GM18858 (cell line): ENCODE data around the gene CALR.
"Not testable (repeated sequence)": the region's sequence is repeated elsewhere in the genome, so short reads cannot be mapped to it uniquely, and the experiment has no call there.

Experiments used
- ATAC-seq: cut with Tn5 transposase; IDR thresholded peaks from one replicate; pipeline ENCODE4 v1.9.1; 2021; ENCODE audit not compliant: unreplicated experiment

Gene CALR

DNA sequence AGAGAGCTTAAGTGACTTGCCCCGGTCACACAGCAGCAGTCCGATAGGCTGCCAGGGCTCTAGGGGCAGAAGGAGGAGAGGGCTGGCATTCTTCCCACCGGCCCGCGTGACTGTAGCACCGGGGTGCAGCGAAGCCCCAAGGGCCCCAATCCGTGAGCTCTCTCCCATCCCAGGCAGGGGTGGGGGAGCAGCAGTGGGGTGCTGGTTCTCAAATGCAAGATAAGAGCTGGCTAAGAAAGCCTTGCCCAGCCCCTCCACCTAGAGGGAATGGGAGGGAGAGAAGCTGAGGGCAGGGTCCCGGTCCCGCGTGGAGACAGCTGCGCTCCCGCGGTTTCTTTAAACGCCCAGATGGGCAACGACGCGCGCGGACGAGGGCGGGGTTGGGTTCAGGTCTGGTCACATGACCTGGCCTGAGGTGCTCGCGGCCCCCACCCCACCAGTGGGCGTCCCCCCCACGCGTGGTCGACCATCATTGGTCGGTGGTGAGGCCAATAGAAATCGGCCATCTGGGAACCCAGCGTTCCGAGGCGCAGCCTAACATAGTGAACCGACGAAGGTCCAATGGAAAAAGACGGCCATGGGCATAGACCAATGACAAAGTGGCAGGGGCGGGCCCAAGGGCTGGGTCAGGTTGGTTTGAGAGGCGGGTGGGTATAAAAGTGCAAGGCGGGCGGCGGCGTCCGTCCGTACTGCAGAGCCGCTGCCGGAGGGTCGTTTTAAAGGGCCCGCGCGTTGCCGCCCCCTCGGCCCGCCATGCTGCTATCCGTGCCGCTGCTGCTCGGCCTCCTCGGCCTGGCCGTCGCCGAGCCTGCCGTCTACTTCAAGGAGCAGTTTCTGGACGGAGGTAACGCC lies at the start of gene CALR:
TSS of gene CALR (plus strand) at position 683 of the 852 bp plus-strand sequence. CDS start at position 754, 71 bp downstream.
- ATAC-seq: peak; percentile 66

DNA sequence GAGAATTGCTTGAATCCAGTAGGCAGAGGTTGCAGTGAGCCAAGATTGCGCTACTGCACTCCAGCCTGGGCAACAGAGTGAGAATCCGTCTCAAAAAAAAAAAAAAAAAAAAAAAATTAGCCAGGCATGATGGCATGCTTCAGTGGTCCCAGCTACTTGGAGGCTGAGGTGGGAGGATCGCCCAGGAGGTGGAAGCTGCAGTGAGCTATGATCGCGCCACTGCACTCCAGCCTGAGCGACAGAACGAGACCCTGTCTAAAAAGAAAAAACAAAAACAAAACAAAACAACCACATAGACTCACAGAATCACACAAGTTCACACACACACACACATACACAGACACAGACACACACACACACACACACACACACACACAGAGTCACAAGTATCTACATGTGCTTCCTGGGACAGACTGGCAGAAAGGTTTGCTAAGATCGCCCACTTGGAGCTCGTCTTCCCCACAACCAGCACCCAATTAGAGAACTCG lies 48.1 kb upstream of the CALR start:
- not testable (repeated sequence) for ATAC-seq

DNA sequence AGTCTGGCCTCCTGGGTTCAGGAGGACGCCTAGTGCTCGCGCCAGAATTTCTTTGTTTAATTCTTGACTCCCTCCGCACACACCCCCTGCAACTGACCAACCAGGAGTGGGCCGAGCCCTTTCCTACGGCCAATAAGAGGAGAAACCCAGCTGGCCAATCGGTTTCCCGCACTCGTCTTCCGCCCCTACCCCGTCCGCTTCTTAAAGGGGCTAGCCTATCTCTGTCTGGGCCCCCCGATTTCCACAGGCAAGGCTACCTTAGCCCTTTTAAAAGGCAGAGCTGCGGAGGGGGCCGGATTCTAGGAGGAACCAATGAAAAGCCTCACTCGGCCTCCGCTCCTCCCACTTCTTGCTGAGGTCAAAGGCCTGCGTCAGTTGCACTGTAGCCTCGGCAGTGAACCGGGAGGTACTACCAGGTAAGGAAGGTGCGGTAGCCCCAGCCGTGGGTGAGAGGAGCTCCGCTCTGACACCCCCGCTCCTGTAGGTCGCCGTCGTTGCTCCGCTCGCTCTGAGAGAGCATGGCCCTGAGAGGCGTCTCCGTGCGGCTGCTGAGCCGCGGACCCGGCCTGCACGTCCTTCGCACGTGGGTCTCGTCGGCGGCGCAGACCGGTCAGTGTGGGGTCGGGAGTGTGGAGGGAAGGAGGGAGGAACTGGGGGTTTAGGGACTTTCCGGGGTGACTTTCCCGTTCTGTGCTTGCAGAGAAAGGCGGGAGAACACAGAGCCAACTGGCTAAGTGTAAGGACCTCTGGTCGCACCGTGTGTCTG lies 47.4 kb upstream of the CALR start, which contains the start of gene GCDH:
TSS of gene GCDH (plus strand) at position 374 of the 766 bp plus-strand sequence. CDS start at position 519, 145 bp downstream.
- ATAC-seq: peak; percentile 70

DNA sequence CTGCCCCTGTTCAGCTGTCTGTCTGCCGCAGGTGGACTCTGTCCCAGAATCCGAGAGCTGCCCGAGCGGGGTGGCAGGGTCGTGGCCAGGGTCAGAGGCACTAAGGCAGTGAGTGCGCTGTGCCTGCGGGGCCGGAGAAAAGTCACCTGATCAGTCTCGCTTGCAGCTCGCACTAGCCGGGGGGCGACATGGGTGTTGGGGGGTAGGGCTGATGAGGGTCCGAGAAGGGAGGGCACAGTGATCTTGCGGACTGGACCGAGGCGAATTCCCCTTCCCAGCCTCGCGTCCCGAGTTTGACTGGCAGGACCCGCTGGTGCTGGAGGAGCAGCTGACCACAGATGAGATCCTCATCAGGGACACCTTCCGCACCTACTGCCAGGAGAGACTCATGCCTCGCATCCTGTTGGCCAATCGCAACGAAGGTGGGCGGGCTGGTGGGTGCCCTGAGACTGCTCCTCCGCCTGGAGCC lies 46.8 kb upstream of the CALR start:
- ATAC-seq: no peak

DNA sequence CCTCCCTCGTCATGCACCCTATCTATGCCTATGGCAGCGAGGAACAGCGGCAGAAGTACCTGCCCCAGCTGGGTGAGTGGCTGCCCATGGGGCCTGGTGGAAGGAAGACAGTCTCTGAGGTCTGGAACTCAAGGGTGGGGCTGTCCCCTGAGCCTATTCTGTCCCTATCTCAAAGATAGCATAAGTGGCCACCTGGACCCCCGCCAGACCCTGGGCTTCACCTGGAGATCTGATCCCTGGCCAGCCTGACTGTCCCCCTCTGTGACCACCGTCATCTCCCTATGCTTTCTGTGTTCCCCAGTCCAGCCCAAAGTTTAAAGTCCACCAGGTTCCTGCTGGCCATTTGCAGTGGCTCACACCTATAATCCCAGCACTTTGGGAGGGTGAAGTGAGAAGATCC lies 44.8 kb upstream of the CALR start:
- no peak for ATAC-seq

DNA sequence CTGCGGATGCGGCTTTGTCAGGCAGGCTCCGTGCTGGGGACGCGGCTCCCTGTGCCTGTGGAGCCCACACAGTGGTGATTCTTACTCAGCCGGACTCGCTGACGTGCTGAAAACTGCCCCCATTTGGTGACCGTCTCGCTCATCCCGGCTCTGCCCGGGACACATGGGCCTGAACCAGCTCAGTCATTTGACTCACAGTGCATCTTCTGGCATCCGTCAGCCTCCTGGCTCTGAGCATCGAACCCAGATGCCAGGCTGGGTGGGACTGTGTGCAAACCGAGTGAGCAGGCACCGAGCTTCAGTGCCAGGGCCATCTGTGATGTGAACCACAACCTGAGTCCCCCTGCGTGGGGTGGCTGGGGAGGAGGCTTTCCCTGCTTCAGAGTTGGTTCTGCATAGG lies 41.9 kb upstream of the CALR start:
- no peak for ATAC-seq

DNA sequence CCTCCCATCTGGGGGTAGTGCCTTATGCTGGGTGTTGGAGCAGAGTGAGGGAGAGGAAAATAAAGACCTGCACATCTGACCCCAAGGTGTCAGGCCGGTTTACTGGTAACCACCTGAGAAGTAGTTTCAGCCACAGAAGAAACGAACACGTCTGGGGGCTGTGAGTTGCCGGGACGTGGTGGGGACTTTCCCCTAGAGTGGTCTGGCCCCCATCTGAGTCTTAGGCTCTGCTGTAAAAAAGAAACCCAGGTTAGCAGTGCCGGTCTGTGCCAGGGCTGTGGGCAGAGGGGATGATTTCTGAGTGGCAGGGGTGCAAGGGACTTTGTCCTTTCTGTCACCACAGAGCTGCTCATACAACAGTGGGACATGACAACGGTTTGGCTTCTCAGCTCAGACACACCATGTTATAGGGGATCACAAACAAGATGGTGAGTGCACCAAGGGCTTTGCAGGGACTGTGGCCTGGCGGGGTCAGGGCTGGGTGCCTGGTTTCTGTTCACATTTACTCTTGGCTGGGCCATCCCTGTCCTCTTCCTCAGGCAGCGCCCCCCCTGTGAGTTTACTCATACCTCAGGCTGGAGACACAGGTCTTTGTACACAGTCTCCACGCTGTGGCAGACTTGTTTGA lies 38.4 kb upstream of the CALR start:
- ATAC-seq: no peak

DNA sequence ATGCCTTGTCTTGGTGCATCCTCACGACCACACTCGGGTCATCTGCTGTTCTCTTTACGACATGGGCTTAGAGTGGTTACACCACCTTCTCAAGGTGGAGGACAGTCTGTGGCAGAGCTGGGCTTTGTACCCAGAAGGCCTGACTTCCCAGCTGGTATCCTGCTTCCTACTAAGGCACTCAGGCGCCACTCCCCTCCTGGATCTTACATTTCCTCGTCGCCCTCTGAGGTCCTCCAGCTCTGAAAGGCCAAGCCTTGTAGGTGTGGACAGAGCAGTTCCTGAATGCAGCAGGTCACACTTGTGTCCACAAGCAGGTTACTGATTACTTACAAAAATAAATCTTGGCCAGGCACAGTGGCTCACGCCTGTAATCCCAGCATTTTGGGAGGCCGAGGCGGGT lies 31.2 kb upstream of the CALR start:
- no peak for ATAC-seq

DNA sequence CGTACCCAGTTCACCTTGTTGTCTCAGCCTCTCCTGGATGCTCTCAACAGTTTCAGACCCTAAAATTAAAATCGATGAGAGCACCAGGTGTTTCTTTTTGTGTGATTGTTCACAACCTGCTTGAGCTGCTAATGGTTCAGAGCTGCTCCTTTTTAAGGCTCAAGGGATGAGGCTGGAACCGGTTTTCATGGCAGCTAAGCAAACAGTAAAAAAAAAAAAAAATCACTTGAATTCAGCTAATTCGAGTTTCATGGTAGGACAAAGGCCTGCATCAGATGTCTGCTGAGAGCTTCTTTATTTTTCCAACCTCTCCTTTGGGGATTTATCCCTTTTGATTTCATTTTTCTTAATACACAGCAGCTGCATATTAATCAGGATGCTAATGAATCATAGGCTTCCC lies 25.8 kb upstream of the CALR start:
- no peak for ATAC-seq

DNA sequence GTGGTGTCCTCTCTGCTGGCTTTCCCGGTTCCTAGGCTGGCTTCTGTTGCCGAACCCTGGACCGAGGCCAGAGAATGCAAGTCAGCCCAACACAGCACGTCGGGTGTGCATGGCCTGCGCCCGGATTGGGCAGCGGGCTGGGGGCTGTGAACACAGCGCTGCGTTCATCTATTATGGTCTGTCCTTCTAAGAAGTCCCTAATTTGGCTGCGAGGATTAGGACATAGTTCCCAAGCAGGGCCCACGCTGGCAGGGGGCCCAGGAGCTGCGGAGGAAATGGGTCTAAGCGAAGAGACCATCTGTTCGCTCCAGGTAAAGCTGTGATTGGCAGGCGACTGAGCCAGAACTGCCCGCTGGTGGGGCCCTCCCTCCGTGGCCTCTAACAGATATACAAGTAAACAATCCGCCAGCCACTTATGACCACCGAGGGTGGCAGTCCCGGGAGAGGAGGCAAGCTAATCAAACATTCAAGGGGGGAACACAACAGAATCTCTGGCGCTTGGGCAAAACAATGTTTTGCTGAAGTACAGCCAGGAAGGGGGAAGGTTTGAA lies 25.3 kb upstream of the CALR start:
- no peak for ATAC-seq

DNA sequence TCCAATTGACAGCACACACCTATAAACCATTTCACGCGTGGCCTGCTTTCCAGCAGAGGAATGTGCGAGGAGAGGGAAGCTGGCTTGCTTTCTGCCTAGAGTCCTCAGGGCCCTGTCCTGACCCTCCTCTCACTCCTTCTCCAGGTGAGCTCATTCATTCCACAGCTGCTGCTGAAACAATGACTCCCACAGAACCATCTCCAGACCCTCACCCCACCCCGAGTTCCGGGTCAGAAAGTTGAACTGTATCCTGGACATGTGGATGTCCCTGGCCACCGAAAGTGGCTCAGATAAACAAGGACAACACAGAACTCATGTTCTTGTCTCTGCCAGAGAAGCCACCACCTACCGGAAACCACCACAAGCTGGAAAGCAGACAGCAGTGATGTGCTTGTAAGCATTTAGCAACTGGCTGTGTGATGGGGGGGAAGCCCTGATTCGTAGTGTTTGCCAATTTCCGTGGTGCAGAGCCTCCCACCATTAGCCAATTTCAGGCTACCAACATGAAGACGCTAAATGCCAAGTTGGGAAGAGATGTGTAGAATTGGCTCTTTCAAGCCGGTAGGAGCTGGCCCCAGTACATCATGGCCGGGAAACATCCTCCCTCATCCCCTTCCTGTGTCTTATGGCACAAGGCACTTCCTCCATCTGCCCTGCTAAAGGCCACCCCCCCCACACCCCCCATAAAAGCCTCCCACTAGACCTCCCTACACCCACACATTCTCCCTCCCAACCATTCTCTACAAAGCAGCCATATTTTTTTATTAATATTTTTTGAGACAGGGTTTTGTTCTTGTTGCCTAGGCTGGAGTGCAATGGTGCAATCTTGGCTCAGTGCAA lies 24.3 kb upstream of the CALR start:
- ATAC-seq: no peak

DNA sequence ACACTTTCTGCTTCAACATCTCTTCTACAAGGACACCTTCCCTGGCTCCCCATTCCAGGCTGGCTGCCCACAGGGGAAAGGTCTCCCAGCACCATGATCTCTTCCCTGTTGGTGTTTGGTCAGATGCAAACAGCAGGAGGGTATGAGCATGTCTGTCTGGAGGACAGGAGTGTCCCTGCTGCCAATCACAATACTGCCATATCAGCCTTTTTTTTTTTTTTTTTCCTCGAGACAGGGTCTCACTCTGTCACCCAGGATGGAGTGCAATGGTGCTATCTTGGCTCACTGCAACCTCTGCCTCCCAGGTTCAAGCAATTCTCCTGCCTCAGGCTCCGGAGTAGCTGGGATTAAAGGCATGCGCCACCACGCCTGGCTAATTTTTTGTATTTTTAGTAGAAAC lies 22.5 kb upstream of the CALR start:
- not testable (repeated sequence) for ATAC-seq

DNA sequence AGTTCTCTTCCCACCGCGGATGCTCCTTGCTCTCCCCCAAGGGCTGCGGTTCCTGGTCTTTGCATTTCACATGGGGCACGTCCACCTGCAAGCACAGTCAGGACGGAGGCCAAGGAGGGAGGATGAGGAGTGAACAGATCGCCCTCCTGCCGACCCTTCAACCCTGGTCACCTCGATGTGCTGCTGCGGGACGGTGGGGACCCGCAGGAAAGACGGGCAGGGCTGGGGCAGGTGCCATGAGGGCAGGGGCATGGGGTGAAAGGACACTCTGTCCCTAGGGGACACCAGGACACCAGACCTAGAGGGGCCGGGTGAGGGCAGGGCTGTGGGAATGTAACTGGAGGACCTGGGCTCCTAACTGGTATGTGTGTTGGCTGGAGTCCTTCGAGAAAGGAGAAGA lies 20.2 kb upstream of the CALR start:
- no peak for ATAC-seq

DNA sequence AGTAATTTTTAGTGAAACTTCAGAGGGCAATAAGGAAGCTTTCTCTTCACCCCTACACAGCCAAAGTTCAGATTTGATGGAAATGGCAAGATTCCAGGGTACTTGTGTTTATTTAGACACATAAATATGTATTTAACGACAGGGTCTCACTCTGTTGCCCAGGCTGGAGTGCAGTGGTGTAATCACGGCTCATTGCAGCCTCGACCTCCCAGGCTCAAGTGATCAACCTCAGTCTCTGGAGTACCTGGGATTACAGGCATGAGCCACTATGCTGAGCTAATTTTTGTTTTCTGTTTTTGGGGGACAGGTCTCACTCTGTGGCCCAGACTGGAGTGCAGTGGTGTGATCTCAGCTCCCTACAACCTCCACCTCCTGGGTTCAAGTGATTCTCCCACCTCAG lies 17.4 kb upstream of the CALR start:
- ATAC-seq: no peak

DNA sequence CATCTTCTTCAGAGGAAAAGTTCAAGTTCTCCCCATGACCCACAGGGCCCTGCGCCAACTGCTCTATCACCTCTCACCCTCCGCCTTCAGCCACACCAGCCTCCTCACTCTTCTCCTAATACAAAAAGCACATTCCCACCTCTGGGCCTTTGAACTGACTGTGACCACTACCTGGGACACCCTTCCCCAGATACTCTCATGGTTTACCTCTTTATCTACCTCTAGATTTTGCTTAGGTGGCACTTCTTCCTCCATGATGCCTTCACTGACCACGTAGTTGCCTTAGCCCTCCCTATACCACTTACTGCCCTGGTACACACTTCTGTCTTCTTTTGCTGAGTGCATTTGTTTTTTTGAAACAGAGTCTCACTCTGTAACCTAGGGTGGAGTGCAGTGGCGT lies 15.4 kb upstream of the CALR start:
- no peak for ATAC-seq

DNA sequence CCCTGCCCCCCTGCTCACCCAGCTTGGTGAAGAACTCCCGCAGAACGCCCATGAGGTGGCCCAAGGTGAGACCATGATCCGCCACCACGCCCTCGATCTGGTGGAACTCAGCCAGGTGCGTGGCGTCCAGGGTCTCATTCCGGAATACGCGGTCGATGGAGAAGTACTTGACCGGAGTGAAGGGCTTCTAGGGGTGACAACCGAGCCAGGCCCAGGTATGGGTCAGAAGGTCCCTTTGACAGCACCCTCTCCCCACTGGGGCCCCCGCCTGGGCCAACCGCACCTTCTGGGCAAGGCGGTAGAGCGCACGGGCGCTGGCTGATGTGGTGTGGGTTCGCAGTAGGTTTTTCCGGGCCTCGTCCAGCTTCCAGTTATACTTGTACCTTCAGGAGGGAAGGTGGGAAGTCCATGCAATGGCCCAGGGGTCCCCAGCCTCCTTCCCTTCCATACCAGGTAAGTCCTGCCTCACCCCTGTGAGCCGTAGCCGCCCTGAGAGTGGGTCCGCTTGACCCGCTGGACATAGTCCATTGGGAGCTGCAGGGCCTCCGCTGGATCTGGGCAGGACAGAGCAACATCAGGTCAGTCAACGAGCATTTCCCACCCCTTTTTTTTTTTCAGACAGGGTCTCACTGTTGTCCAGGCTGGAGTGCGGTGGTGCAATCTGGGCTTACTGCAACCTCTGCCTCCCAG lies 13.6 kb upstream of the CALR start:
- no peak for ATAC-seq

DNA sequence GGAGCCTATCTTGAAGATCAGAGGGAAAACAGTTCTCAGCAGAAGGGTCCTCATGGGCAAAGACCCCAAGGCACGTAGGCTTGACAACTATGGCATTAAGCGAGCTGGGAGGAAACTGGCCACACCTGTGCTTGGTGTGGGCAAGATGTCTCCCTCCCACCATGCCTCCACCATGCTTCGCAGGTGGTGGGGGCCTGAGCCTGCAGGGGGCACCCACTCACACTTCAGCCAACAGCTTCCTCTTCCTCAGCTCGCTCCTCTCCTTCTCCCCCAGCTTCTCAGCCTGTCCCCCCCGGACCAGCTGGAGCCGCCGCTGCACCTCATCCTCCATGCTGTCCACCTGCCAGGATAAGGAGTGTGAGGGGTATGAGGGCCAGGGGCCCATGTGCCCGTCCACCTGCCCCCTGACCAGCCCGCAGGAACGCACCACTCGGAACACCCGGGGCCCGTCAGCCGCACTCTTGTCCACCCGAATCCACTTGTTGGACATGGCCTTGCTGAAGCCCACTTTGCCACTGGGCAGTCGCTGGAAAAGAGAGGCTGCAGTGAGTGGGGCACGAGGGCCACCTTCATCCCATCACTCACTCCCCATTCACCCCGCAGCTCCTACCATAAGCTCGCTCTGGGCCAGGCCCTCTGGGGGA lies 8.3 kb upstream of the CALR start:
- ATAC-seq: no peak

DNA sequence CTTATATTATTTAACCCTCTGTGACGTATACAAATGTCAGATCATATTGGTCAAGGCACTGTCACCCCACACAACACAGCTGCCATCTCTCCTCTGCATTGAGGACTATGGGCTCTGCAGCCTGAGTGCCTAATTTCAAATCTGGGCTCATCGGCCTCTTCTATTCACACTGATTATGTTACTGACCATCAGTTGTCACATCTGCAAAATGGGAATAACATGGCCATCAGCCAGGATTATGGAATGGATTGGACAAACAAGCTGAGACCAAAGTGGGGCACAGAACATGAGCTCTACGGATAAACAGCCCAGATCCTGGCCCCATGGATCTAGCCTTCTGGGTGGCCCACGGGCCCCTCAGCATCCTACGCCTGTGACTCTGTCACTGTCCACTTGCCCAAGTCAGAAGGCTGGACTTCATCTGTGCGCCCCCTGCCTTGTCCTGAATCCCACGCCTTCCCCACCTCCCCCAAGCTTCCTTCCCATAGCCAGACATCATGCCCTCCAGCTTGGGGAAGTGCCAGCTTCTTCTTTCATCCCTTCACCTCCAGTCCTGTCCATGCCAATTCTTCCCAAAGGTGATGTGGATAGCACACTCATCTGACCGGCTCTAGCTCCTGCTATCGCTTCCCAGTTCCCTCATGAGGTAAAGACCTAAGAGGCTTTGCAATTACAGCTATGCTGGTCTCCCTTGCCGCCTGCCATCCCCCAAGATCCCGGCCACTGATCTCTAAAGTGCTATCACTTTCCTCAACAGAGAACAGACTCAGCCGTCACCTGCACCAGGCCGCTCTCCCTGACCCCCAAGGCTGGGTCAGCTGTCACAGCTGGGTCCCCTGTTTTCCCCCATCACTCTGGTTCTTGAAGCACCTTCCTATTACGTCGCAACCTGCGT lies 5.8 kb upstream of the CALR start:
- no peak for ATAC-seq
